Activated naive CD8-positive, alpha-beta T cell treated with anti-CD3 and anti-CD28 coated beads for 36 hours (primary cell): ENCODE measurements around the gene C16orf89. TPM values are rescaled to one million over a fixed set of nuclear protein-coding genes. Genes with fewer than 3 reads are reported as not detected.

ENCODE experiments used
- DNase-seq: peaks from one replicate; pipeline ENCODE4 v3.0.0; 2021
- H3K27ac Mint-ChIP-seq: one replicate; pipeline ENCODE4 v1.8.0; 2022; ENCODE audit warnings: mild to moderate bottlenecking, moderate library complexity, mixed read lengths
- H3K27me3 Mint-ChIP-seq: one replicate; pipeline ENCODE4 v1.8.0; 2022; ENCODE audit warnings: mild to moderate bottlenecking, mixed read lengths
- H3K36me3 Mint-ChIP-seq: one replicate; pipeline ENCODE4 v1.8.0; 2021; ENCODE audit warnings: mild to moderate bottlenecking, mixed read lengths
- H3K4me1 Mint-ChIP-seq: one replicate; pipeline ENCODE4 v1.8.0; 2021; ENCODE audit warnings: mixed read lengths
- H3K4me3 Mint-ChIP-seq: one replicate; pipeline ENCODE4 v1.8.0; 2022; ENCODE audit warnings: mild to moderate bottlenecking, moderate library complexity, mixed read lengths
- H3K9me3 Mint-ChIP-seq: one replicate; pipeline ENCODE4 v1.8.0; 2022; ENCODE audit warnings: mixed read lengths
- total RNA-seq, 2 experiments: library from RNA; stranded (reverse); gene quantifications; one replicate each; pipeline ENCODE4 v1.2.3, GENCODE V29; 2021

C16orf89 gene
- total RNA-seq, 2 experiments from 2014 or later, result not detected

DNA sequence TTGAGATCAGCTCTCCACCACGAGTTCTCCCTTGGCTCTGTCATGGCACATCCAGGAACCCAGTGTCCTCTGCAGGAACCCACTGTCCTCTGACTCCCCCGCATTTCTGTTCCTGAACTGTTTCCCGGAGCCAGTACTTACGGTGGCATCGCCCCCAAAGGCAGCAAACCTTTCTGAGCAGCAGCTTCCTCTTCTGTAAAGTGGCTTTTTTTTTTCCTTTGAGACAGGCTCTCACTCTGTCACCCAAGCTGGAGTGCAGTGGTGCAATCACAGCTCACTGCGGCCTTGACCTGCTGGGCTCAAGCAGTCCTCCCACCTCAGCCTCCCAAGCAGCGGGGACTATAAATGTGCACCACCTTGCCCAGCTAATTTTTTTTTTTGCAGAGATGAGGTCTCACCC, 64.2 kb downstream of the C16orf89 start:
- Mint-ChIP-seq H3K9me3 (no peaks in the 10 kb centered on the region), H3K4me1 (no peaks in the 10 kb centered on the region), H3K4me3 (no peak overlapping the region), H3K27me3 (peaks cover 19% of the 10 kb centered on the region), H3K36me3 (no peaks in the 10 kb centered on the region), H3K27ac (no peak overlapping the region)
- DNase-seq, result no peak

DNA sequence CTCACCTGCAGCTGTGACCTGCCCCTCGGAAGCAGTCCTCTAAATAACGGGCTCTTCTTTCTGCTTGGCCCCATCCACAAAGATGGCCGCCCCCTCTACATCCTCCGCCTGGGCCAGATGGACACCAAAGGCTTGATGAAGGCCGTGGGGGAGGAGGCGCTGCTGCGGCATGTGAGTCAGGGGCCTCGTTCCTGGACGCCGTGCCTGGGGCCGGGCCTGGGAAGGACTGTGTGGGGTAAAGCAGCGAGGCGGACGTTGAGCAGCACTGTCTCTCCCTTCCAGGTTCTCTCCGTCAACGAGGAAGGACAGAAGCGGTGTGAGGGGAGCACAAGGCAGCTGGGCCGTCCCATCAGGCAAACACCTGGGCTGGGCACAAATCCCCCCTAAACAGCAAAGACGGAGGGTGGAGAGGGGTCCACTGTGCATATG, 65.2 kb downstream of the C16orf89 start:
- H3K9me3 Mint-ChIP-seq, result no peaks in the 10 kb centered on the region
- H3K27me3 Mint-ChIP-seq, result peaks cover 20% of the 10 kb centered on the region
- H3K27ac Mint-ChIP-seq, result no peak overlapping the region
- H3K4me1 Mint-ChIP-seq, result no peaks in the 10 kb centered on the region
- DNase-seq, result no peak
- no peak overlapping the region for H3K4me3 Mint-ChIP-seq
- no peaks in the 10 kb centered on the region for H3K36me3 Mint-ChIP-seq

DNA sequence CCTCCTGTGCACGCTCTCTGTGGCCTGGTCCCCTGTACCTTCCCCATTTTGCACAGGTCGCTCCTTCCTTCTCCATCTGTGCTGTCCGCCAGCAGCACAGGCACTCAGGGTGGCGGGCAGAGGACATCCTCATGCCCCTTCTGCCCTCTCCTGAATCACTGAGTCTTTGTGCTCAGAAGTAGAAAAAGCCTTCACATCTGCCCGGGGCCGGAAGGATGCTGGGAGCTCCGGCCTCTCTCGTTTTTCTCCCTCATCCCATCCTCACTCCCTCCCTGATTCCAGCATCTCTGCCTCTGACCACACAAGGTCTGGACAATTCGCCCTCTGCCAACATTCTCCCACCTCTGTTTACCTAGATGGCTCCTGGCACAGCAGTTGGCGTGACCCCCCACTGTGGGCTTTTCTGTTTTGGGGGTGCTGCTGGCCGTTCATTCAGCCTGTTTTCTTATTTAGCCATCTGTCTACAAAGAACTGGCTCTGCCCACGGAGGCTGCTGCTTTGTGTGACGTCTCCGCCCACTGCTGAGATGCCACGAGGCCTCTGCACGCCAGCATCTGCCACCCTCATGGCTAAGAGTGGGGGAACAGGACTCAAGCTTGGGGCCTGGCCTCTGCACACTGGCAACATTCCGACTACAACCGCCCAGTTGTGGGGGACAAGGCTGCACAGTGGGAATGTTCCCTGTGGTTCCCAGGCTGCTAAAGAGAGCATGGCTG, 70.9 kb downstream of the C16orf89 start:
- no peaks in the 10 kb centered on the region for H3K9me3 Mint-ChIP-seq
- DNase-seq, result no peak
- H3K27ac Mint-ChIP-seq, result no peak overlapping the region
- no peak overlapping the region for H3K4me3 Mint-ChIP-seq
- no peaks in the 10 kb centered on the region for H3K4me1 Mint-ChIP-seq
- H3K27me3 Mint-ChIP-seq, result peaks cover 45% of the 10 kb centered on the region
- H3K36me3 Mint-ChIP-seq, result no peaks in the 10 kb centered on the region

Other genes with a start within 250 kb of the C16orf89 start
- gene GLYR1, start 218.7 kb downstream of the C16orf89 start, total RNA-seq, result 10 to 100 TPM; 89.4 to 90.0 TPM
- gene UBN1, start 218.5 kb downstream of the C16orf89 start, total RNA-seq, result 10 to 100 TPM; 30.1 to 30.7 TPM
- not detected for gene PPL, start 128.8 kb downstream of the C16orf89 start, total RNA-seq
- under 1 TPM; 0.04 to 0.10 TPM for gene SEC14L5, start 107.6 kb downstream of the C16orf89 start, total RNA-seq
- gene NAGPA, start 32.0 kb downstream of the C16orf89 start, total RNA-seq, result 10 to 100 TPM; 14.7 to 16.4 TPM
- gene ALG1, start 5.9 kb upstream of the C16orf89 start, total RNA-seq, result 10 to 100 TPM; 36.1 to 36.8 TPM
- gene EEF2KMT, start 31.8 kb upstream of the C16orf89 start, total RNA-seq, result 10 to 100 TPM; 23.4 to 25.5 TPM